Activated CD4-positive, alpha-beta memory T cell treated with anti-CD3 and anti-CD28 coated beads for 36 hours (primary cell): ENCODE measurements around the gene FYN. TPM values are rescaled to one million over a fixed set of nuclear protein-coding genes. Genes with fewer than 3 reads are reported as not detected.
"Not testable (repeated sequence)": the region's sequence is repeated elsewhere in the genome, so short reads cannot be mapped to it uniquely, and the experiment has no call there.

ENCODE experiments used
- CTCF ChIA-PET: fragments of 350-600 bp; sonication (Branson Sonifier 250); formaldehyde crosslinking; loops from one replicate; lab custom pipeline; 2021; ENCODE audit warnings: antibody characterized with exemption, inconsistent platforms; lab: Charles Lee
- POLR2A ChIA-PET: fragments of 350-600 bp; sonication (Branson Sonifier 250); formaldehyde crosslinking; loops from one replicate; lab custom pipeline; 2021; ENCODE audit warnings: antibody characterized with exemption; lab: Charles Lee
- DNase-seq: peaks from one replicate; pipeline ENCODE4 v3.0.0-alpha.2; 2020
- H3K27ac Mint-ChIP-seq: one replicate; pipeline ENCODE4 v1.8.0; 2021; ENCODE audit warnings: mixed read lengths
- H3K27me3 Mint-ChIP-seq: one replicate; pipeline ENCODE4 v1.8.0; 2021; ENCODE audit warnings: mixed read lengths
- H3K36me3 Mint-ChIP-seq: one replicate; pipeline ENCODE4 v1.8.0; 2021; ENCODE audit warnings: mixed read lengths
- H3K4me1 Mint-ChIP-seq: one replicate; pipeline ENCODE4 v1.8.0; 2021; ENCODE audit warnings: low read depth, mixed read lengths
- H3K4me3 Mint-ChIP-seq: one replicate; pipeline ENCODE4 v1.8.0; 2021; ENCODE audit warnings: mild to moderate bottlenecking, mixed read lengths
- H3K9me3 Mint-ChIP-seq: one replicate; pipeline ENCODE4 v1.8.0; 2021; ENCODE audit warnings: mixed read lengths
- intact Hi-C: fragments of 100-400 bp; cut with micrococcal nuclease; formaldehyde crosslinking; loops from one replicate; pipeline ENCODE4 v1.15.1; 2023
- total RNA-seq, 2 experiments: library from RNA; stranded (reverse); gene quantifications; one replicate each; pipeline ENCODE4 v1.2.3, GENCODE V29; 2021

The FYN gene
- total RNA-seq, 2 experiments from 2014 or later: 353 to 365 TPM

- Mint-ChIP-seq H3K27ac (no peak overlapping the region), H3K27me3 (no peaks in the 10 kb centered on the region), H3K36me3 (peaks cover 33% of the 10 kb centered on the region), H3K4me3 (no peak overlapping the region), H3K9me3 (no peaks in the 10 kb centered on the region), H3K4me1 (peaks cover 28% of the 10 kb centered on the region)
- ChIA-PET CTCF (no interaction called here), POLR2A (no interaction called here)
- DNase-seq: peak; percentile 74
- intact Hi-C loops: no loop called here
Observed at GRCh38 chr6:111841822-111842221, 31.4 kb downstream of the FYN start.

- intact Hi-C loops: no loop called here
- Mint-ChIP-seq H3K27ac (no peak overlapping the region), H3K36me3 (peaks cover 31% of the 10 kb centered on the region), H3K27me3 (no peaks in the 10 kb centered on the region), H3K4me1 (peaks cover 25% of the 10 kb centered on the region), H3K9me3 (no peaks in the 10 kb centered on the region), H3K4me3 (no peak overlapping the region)
- no peak for DNase-seq
- CTCF ChIA-PET: interaction anchor here (1.0 to 1.4 kb wide), 4 partner anchors 24 to 198 kb away, joined by 3 to 6 read pairs (median 4); no protein-coding TSS in a partner anchor
- POLR2A ChIA-PET: interaction anchor here (0.6 to 1.8 kb wide), 3 partner anchors 25 to 127 kb away, joined by 3 to 5 read pairs (median 4); no protein-coding TSS in a partner anchor
Observed at GRCh38 chr6:111840803-111841202, 32.4 kb downstream of the FYN start.

- peaks cover 31% of the 10 kb centered on the region for H3K36me3 Mint-ChIP-seq
- no peaks in the 10 kb centered on the region for H3K9me3 Mint-ChIP-seq
- POLR2A ChIA-PET: interaction anchor here (0.8 to 3.3 kb wide), 15 partner anchors 12 to 154 kb away, joined by 3 to 42 read pairs (median 5); partner anchors contain the start of gene FYN
- no peaks in the 10 kb centered on the region for H3K27me3 Mint-ChIP-seq
- peak overlapping the region; percentile 91 for H3K27ac Mint-ChIP-seq
- CTCF ChIA-PET: interaction anchor here (0.6 to 2.2 kb wide), 11 partner anchors 9 to 1805 kb away, joined by 3 to 11 read pairs (median 5); partner anchors contain the start of gene FYN
- intact Hi-C loops: loop anchor here (1.0 to 10.0 kb wide), 12 partner anchors 7 to 354 kb away; partner anchors contain the start of gene REV3L
- H3K4me1 Mint-ChIP-seq: peaks cover 26% of the 10 kb centered on the region
- peak overlapping the region; percentile 20 for H3K4me3 Mint-ChIP-seq
- peak; percentile 69 for DNase-seq
Observed at GRCh38 chr6:111838749-111839484, 34.3 kb downstream of the FYN start.

- Mint-ChIP-seq H3K4me1 (peaks cover 37% of the 10 kb centered on the region), H3K27me3 (no peaks in the 10 kb centered on the region), H3K27ac (peak overlapping the region; percentile 91), H3K36me3 (peaks cover 34% of the 10 kb centered on the region), H3K4me3 (peak overlapping the region; percentile 54), H3K9me3 (no peaks in the 10 kb centered on the region)
- peak; percentile 77 for DNase-seq
- intact Hi-C loops: loop anchor here (1.0 to 10.0 kb wide), 14 partner anchors 8 to 353 kb away; partner anchors contain the start of gene REV3L
- CTCF ChIA-PET: interaction anchor here (0.6 to 0.9 kb wide), 3 partner anchors 10 to 34 kb away, joined by 3 to 5 read pairs (median 4); no protein-coding TSS in a partner anchor
- POLR2A ChIA-PET: interaction anchor here (0.5 to 3.3 kb wide), 12 partner anchors 9 to 120 kb away, joined by 3 to 42 read pairs (median 4); partner anchors contain the start of gene FYN
Observed at GRCh38 chr6:111837641-111838500, 35.4 kb downstream of the FYN start.

- Mint-ChIP-seq H3K4me1 (peaks cover 40% of the 10 kb centered on the region), H3K27me3 (no peaks in the 10 kb centered on the region), H3K9me3 (no peaks in the 10 kb centered on the region), H3K27ac (peak overlapping the region; percentile 91), H3K36me3 (peaks cover 36% of the 10 kb centered on the region), H3K4me3 (peak overlapping the region; percentile 54)
- ChIA-PET POLR2A (interaction anchor here (0.5 to 3.3 kb wide), 10 partner anchors 10 to 119 kb away, joined by 3 to 42 read pairs (median 8); partner anchors contain the start of gene FYN), CTCF (interaction anchor here (0.6 to 0.8 kb wide), 2 partner anchors 11 to 33 kb away, joined by 3 to 5 read pairs; no protein-coding TSS in a partner anchor)
- no peak for DNase-seq
- intact Hi-C loops: loop anchor here (1.0 to 10.0 kb wide), 3 partner anchors 33 to 352 kb away; partner anchors contain the start of gene REV3L
Observed at GRCh38 chr6:111837007-111837406, 36.2 kb downstream of the FYN start.

- peak overlapping the region; percentile 22 for H3K4me3 Mint-ChIP-seq
Observed at GRCh38 chr6:111835807-111836206, 37.4 kb downstream of the FYN start.

GRCh38 chr6:111835398-111835797, 37.9 kb downstream of the FYN start:
- H3K27me3 Mint-ChIP-seq, H3K4me3 Mint-ChIP-seq, POLR2A ChIA-PET, CTCF ChIA-PET, DNase-seq, H3K9me3 Mint-ChIP-seq: not testable (repeated sequence)
- H3K4me1 Mint-ChIP-seq: peaks cover 55% of the 10 kb centered on the region
- peak overlapping the region; percentile 68 for H3K27ac Mint-ChIP-seq
- intact Hi-C loops: loop anchor here (10.0 kb wide), 1 partner anchor 351 kb away; the partner anchor contains the start of gene REV3L
- H3K36me3 Mint-ChIP-seq: peaks cover 38% of the 10 kb centered on the region

More at GRCh38 chr6:111835807-111836206, 37.4 kb downstream of the FYN start:
- H3K36me3 Mint-ChIP-seq: peaks cover 36% of the 10 kb centered on the region
- intact Hi-C loops: loop anchor here (10.0 kb wide), 1 partner anchor 351 kb away; the partner anchor contains the start of gene REV3L
- peak overlapping the region; percentile 68 for H3K27ac Mint-ChIP-seq
- CTCF ChIA-PET: interaction anchor here (1.0 kb wide), 1 partner anchor 26 kb away, joined by 3 read pairs; no protein-coding TSS in a partner anchor
- no peaks in the 10 kb centered on the region for H3K27me3 Mint-ChIP-seq
- POLR2A ChIA-PET: no interaction called here
- peaks cover 51% of the 10 kb centered on the region for H3K4me1 Mint-ChIP-seq
- DNase-seq: no peak
- H3K9me3 Mint-ChIP-seq: no peaks in the 10 kb centered on the region

- POLR2A ChIA-PET: interaction anchor here (0.8 to 2.5 kb wide), 4 partner anchors 9 to 30 kb away, joined by 3 to 14 read pairs (median 4); no protein-coding TSS in a partner anchor
- no peak for DNase-seq
- H3K27me3 Mint-ChIP-seq: no peaks in the 10 kb centered on the region
Observed at GRCh38 chr6:111834356-111834755, 38.9 kb downstream of the FYN start.

GRCh38 chr6:111832833-111833418, 40.3 kb downstream of the FYN start:
- no peaks in the 10 kb centered on the region for H3K27me3 Mint-ChIP-seq
- H3K36me3 Mint-ChIP-seq: peaks cover 52% of the 10 kb centered on the region
- ChIA-PET POLR2A (interaction anchor here (1.0 to 2.5 kb wide), 6 partner anchors 9 to 73 kb away, joined by 3 to 14 read pairs (median 4); no protein-coding TSS in a partner anchor), CTCF (interaction anchor here (0.8 to 2.1 kb wide), 3 partner anchors 19 to 196 kb away, joined by 3 to 5 read pairs (median 3); no protein-coding TSS in a partner anchor)
- H3K4me1 Mint-ChIP-seq: peaks cover 77% of the 10 kb centered on the region
- intact Hi-C loops: loop anchor here (10.0 kb wide), 1 partner anchor 348 kb away; the partner anchor contains the start of gene REV3L
- H3K27ac Mint-ChIP-seq: peak overlapping the region; percentile 52
- DNase-seq: no peak
- H3K9me3 Mint-ChIP-seq: no peaks in the 10 kb centered on the region
- no peak overlapping the region for H3K4me3 Mint-ChIP-seq

More at GRCh38 chr6:111834356-111834755, 38.9 kb downstream of the FYN start:
- Mint-ChIP-seq H3K4me1 (peaks cover 64% of the 10 kb centered on the region), H3K4me3 (no peak overlapping the region), H3K9me3 (no peaks in the 10 kb centered on the region), H3K36me3 (peaks cover 42% of the 10 kb centered on the region), H3K27ac (peak overlapping the region; percentile 33)
- intact Hi-C loops: loop anchor here (10.0 kb wide), 1 partner anchor 350 kb away; the partner anchor contains the start of gene REV3L
- CTCF ChIA-PET: interaction anchor here (0.6 to 1.2 kb wide), 2 partner anchors 8 to 15 kb away, joined by 3 read pairs; no protein-coding TSS in a partner anchor

GRCh38 chr6:111831408-111831807, 41.8 kb downstream of the FYN start:
- Mint-ChIP-seq H3K4me1 (peaks cover 91% of the 10 kb centered on the region), H3K4me3 (no peak overlapping the region), H3K27me3 (no peaks in the 10 kb centered on the region), H3K9me3 (no peaks in the 10 kb centered on the region), H3K36me3 (peaks cover 50% of the 10 kb centered on the region), H3K27ac (no peak overlapping the region)
- DNase-seq: no peak
- intact Hi-C loops: loop anchor here (10.0 kb wide), 1 partner anchor 347 kb away; the partner anchor contains the start of gene REV3L
- CTCF ChIA-PET: interaction anchor here (1.3 kb wide), 1 partner anchor 18 kb away, joined by 3 read pairs; no protein-coding TSS in a partner anchor
- POLR2A ChIA-PET: no interaction called here
